Endothelial cell of umbilical vein (primary cell): ENCODE results near the gene MINDY4. TPM values are rescaled to one million over a fixed set of nuclear protein-coding genes. Genes with fewer than 3 reads are reported as not detected.

Source experiments
- BruUV-seq: library from RNA; stranded (reverse); fragments of 400-500 nt; replicated peaks from 2 replicates; lab custom pipeline; 2021; lab: Mats Ljungman, UMichigan
- CTCF ChIA-PET: fragments of 300-600, 350-600 bp; sonication (Branson Sonifier 250); formaldehyde crosslinking; loops from one replicate; lab custom pipeline; 2021; ENCODE audit warnings: antibody characterized with exemption, inconsistent platforms; lab: Charles Lee
- POLR2A ChIA-PET: fragments of 300-600, 350-600 bp; sonication (Branson Sonifier 250); formaldehyde crosslinking; loops from one replicate; lab custom pipeline; 2021; ENCODE audit warnings: antibody characterized with exemption, inconsistent platforms; lab: Charles Lee
- DNase-seq: peaks from one replicate; pipeline ENCODE4 v3.0.0-alpha.2; 2011; ENCODE audit warnings: low read depth, low spot score
- FAIRE-seq: peaks from 2 replicates; lab custom pipeline; 2011; peaks lifted over from hg19 to GRCh38; lab: Jason Lieb, UNC
- H2AFZ ChIP-seq: 2 replicates; pipeline ENCODE4 v1.6.0; 2012; ENCODE audit warnings: low read depth, low read length, control low read depth, inconsistent platforms
- H3K27ac ChIP-seq: 2 replicates; pipeline ENCODE4 v1.5.1; 2011; ENCODE audit warnings: low read depth, mild to moderate bottlenecking, control low read depth, low read length, moderate library complexity; ENCODE audit not compliant: insufficient read depth
- H3K27me3 ChIP-seq, 2 experiments: 2 replicates each; pipeline versions ENCODE4 v1.6.0 to v1.6.1; 2011; ENCODE audit warnings: low read length in 2 of 2, mixed read lengths in 1 of 2; ENCODE audit not compliant: control insufficient read depth in 2 of 2, insufficient read depth in 2 of 2
- H3K36me3 ChIP-seq, 2 experiments: 2 replicates in 1 of 2; 3 replicates in 1 of 2; pipeline ENCODE4 v1.5.1; 2011; ENCODE audit warnings: low read length in 2 of 2, mild to moderate bottlenecking in 1 of 2, moderate library complexity in 1 of 2; ENCODE audit not compliant: control insufficient read depth in 2 of 2, insufficient read depth in 2 of 2; ENCODE audit errors: extremely low read depth in 1 of 2
- H3K4me1 ChIP-seq: 3 replicates; pipeline ENCODE4 v1.5.1; 2011; ENCODE audit warnings: mild to moderate bottlenecking, low read length; ENCODE audit not compliant: control insufficient read depth, insufficient read depth; ENCODE audit errors: extremely low read depth
- H3K4me2 ChIP-seq: 2 replicates; pipeline ENCODE4 v1.6.1; 2011; ENCODE audit warnings: low read length, control low read depth, mixed read lengths; ENCODE audit not compliant: insufficient read depth
- H3K4me3 ChIP-seq, 3 experiments: fragments of 200-600 bp in 1 of 3; sonication (generic), shearing (Covaris generic) in 1 of 3; replicated peaks in 1 of 3; 2 replicates each; pipeline ENCODE4 v1.5.1; 2011 to 2016; ENCODE audit warnings: control low read depth in 3 of 3, low read length in 3 of 3, mild to moderate bottlenecking in 2 of 3, inconsistent platforms in 1 of 3, low read depth in 1 of 3, moderate library complexity in 1 of 3; ENCODE audit not compliant: insufficient read depth in 1 of 3
- H3K79me2 ChIP-seq: 2 replicates; pipeline ENCODE4 v1.6.0; 2012; ENCODE audit warnings: low read length, inconsistent platforms; ENCODE audit not compliant: control insufficient read depth, insufficient read depth
- H3K9ac ChIP-seq: replicated peaks from 2 replicates; pipeline ENCODE3; 2011; ENCODE audit warnings: low read length, control low read depth; ENCODE audit not compliant: insufficient read depth; ENCODE audit errors: extremely low read depth
- H3K9me1 ChIP-seq: replicated peaks from 3 replicates; pipeline ENCODE4 v1.6.0; 2011; ENCODE audit warnings: mild to moderate bottlenecking, low read length; ENCODE audit not compliant: control insufficient read depth, insufficient read depth; ENCODE audit errors: extremely low read depth
- H3K9me3 ChIP-seq: replicated peaks from 2 replicates; pipeline ENCODE4 v1.5.1; 2012; ENCODE audit warnings: low read length, inconsistent platforms; ENCODE audit not compliant: control insufficient read depth, insufficient read depth
- H4K20me1 ChIP-seq: replicated peaks from 2 replicates; pipeline ENCODE3; 2011; ENCODE audit warnings: mild to moderate bottlenecking, low read length; ENCODE audit not compliant: control insufficient read depth, insufficient read depth; ENCODE audit errors: extremely low read depth
- CTCF ChIP-seq, 2 donors: IDR thresholded peaks; 1 replicate in 1 of 2; 2 replicates in 1 of 2; pipeline ENCODE4 v1.5.1; 2011; ENCODE audit warnings: low read length in 2 of 2, mild to moderate bottlenecking in 2 of 2, moderate library complexity in 2 of 2, control low read depth in 1 of 2, inconsistent platforms in 1 of 2, low read depth in 1 of 2; ENCODE audit not compliant: insufficient read depth in 1 of 2; ENCODE audit errors: extremely low read depth in 1 of 2
- EZH2 ChIP-seq: IDR thresholded peaks from 2 replicates; pipeline ENCODE4 v1.6.1; 2012; ENCODE audit warnings: borderline replicate concordance, low read depth, mild to moderate bottlenecking, moderate library complexity, low read length, inconsistent platforms; ENCODE audit not compliant: severe bottlenecking
- FOS ChIP-seq: IDR thresholded peaks from 2 replicates; pipeline ENCODE4 v1.6.1; 2011; ENCODE audit warnings: mild to moderate bottlenecking, low read length, moderate library complexity, borderline replicate concordance; ENCODE audit not compliant: insufficient read depth
- GATA2 ChIP-seq: IDR thresholded peaks from 2 replicates; pipeline ENCODE4 v1.7.0; 2011; ENCODE audit warnings: low read depth, mild to moderate bottlenecking, moderate library complexity, mixed read lengths, low read length; ENCODE audit not compliant: insufficient read length, insufficient read depth
- JUN ChIP-seq: IDR thresholded peaks from 2 replicates; pipeline ENCODE4 v1.6.1; 2011; ENCODE audit warnings: borderline replicate concordance, low read depth; ENCODE audit not compliant: insufficient read length, insufficient read depth
- MAX ChIP-seq: IDR thresholded peaks from 2 replicates; pipeline ENCODE4 v1.6.1; 2011; ENCODE audit not compliant: insufficient read depth, insufficient read length
- MYC ChIP-seq: IDR thresholded peaks from one replicate; pipeline ENCODE4 v1.6.1; 2011; ENCODE audit warnings: mild to moderate bottlenecking, low read depth, low read length
- POLR2A ChIP-seq: IDR thresholded peaks from 2 replicates; pipeline ENCODE4 v1.6.1; 2012; ENCODE audit warnings: low read depth, mild to moderate bottlenecking, control low read depth, low read length
- POLR2AphosphoS5 ChIP-seq: IDR thresholded peaks from 2 replicates; pipeline ENCODE4 v1.6.1; 2012; ENCODE audit warnings: low read depth, mild to moderate bottlenecking, control low read depth, low read length, moderate library complexity; ENCODE audit not compliant: insufficient read depth
- dilution Hi-C: fragments of 300-500 bp; cut with MboI; formaldehyde crosslinking; loops from one replicate; pipeline ENCODE4 v1.15.0; 2019; ENCODE audit warnings: low sequenced_read_pairs; ENCODE audit not compliant: extremely low pct_ligation_motif_present
- intact Hi-C: fragments of 100-400 bp; cut with micrococcal nuclease; formaldehyde crosslinking; loops from one replicate; pipeline ENCODE4 v1.10.0; 2022
- polyA plus RNA-seq, 4 experiments: library from polyadenylated mRNA; depleted of rRNA in 3 of 4; stranded (reverse) in 3 of 4; unstranded in 1 of 4; fragments of >200 nt; gene quantifications; 2 replicates each; pipeline versions ENCODE4 v1.2.1 to v1.2.3, GENCODE V29; 2011 to 2012; ENCODE audit warnings: missing spikeins in 1 of 4
- total RNA-seq: library from RNA; stranded (reverse); gene quantifications from 2 replicates; pipeline ENCODE4 v1.2.3, GENCODE V29; 2021

The MINDY4 gene
- total and polyA plus RNA-seq, 2 donors (not counting 3 experiments of a cell fraction or from before 2014, with no cell fraction given) = 2.2 to 4.7 TPM

- Histone ChIP-seq H4K20me1 (no peaks in the 10 kb centered on the region), H3K27me3 (peaks cover 5 to 14% of the 10 kb centered on the region in 2 experiments), H3K9ac (no peak overlapping the region), H3K4me2 (no peak overlapping the region), H3K36me3 (no peaks in the 10 kb centered on the region), H3K79me2 (no peaks in the 10 kb centered on the region), H3K4me3 (no peak overlapping the region), H3K9me3 (no peaks in the 10 kb centered on the region), H3K27ac (no peak overlapping the region), H3K4me1 (no peaks in the 10 kb centered on the region), H3K9me1 (no peaks in the 10 kb centered on the region), H2AFZ (no peak overlapping the region)
- no peak for FAIRE-seq
- no TSS peak for BruUV-seq
- CTCF ChIA-PET = no interaction called here
- TF ChIP-seq GATA2 = no peak
- no peak for TF ChIP-seq CTCF (IDR thresholded peaks at IDR 0.05; ENCODE audit: extremely low read depth in 1 of 2, insufficient read depth in 1 of 2, low read depth in 1 of 2, low read length in 2 of 2)
- no peak for TF ChIP-seq POLR2A
- no peak for TF ChIP-seq MYC
- no peak for TF ChIP-seq MAX
- no peak for TF ChIP-seq POLR2AphosphoS5
- TF ChIP-seq FOS = no peak
- TF ChIP-seq EZH2 = no peak
- no peak for TF ChIP-seq JUN
- POLR2A ChIA-PET = no interaction called here
- intact Hi-C loops (no loop called here), dilution Hi-C loops (no loop called here)
- DNase-seq = no peak
Observed at GRCh38 chr7:30732606-30733005, 38.6 kb upstream of the MINDY4 start.
